ENCODE measurements around the gene TSSK6.

TSSK6 gene

GRCh38 chr19:19487950-19488874, 27.1 kb downstream of the TSSK6 start:
- TF ChIP-seq SP1 (IDR thresholded peaks at IDR 0.05): no peak
- TF ChIP-seq BHLHE40 (IDR thresholded peaks at IDR 0.05; ENCODE audit: borderline replicate concordance): no peak
- no peak for TF ChIP-seq ZNF384 (IDR thresholded peaks at IDR 0.05)
- no peak for TF ChIP-seq HDGF (IDR thresholded peaks at IDR 0.05; ENCODE audit: borderline replicate concordance)
- no peak for TF ChIP-seq SUZ12 (IDR thresholded peaks at IDR 0.05)
- TF ChIP-seq TARDBP (IDR thresholded peaks at IDR 0.05): no peak
- no peak for TF ChIP-seq ARNT (IDR thresholded peaks at IDR 0.05)
- no peak for TF ChIP-seq LEF1 (IDR thresholded peaks at IDR 0.05; ENCODE audit: borderline replicate concordance)
- no peak for TF ChIP-seq CTBP1 (IDR thresholded peaks at IDR 0.05; ENCODE audit: borderline replicate concordance)
- TF ChIP-seq NFRKB (IDR thresholded peaks at IDR 0.05): no peak
- TF ChIP-seq ELF4 (IDR thresholded peaks at IDR 0.05): no peak
- TF ChIP-seq FOXK2 (IDR thresholded peaks at IDR 0.05): no peak
- TF ChIP-seq FOXM1 (IDR thresholded peaks at IDR 0.05; ENCODE audit: borderline replicate concordance): no peak
- TF ChIP-seq PKNOX1 (IDR thresholded peaks at IDR 0.05): no peak
- TF ChIP-seq L3MBTL2 (conservative IDR thresholded peaks at IDR 0.05): no peak
- no peak for DNase-seq (ENCODE audit: extremely low spot score)
- POLR2A ChIA-PET: interaction anchor here (0.7 to 2.1 kb wide), 5 partner anchors 27 to 124 kb away, joined by 3 to 7 read pairs (median 5); partner anchors contain the start of gene GATAD2A

GRCh38 chr19:19487077-19487949, 28.0 kb downstream of the TSSK6 start:
- DNase-seq (ENCODE audit: extremely low spot score): no peak
- no peak for TF ChIP-seq ARNT (IDR thresholded peaks at IDR 0.05)
- no peak for TF ChIP-seq SP1 (IDR thresholded peaks at IDR 0.05)
- no peak for TF ChIP-seq FOXK2 (IDR thresholded peaks at IDR 0.05)
- TF ChIP-seq SUZ12 (IDR thresholded peaks at IDR 0.05): no peak
- TF ChIP-seq FOXA1 (IDR thresholded peaks at IDR 0.05): no peak
- TF ChIP-seq LEF1 (IDR thresholded peaks at IDR 0.05; ENCODE audit: borderline replicate concordance): no peak
- TF ChIP-seq HDGF (IDR thresholded peaks at IDR 0.05; ENCODE audit: borderline replicate concordance): no peak
- no peak for TF ChIP-seq FOXM1 (IDR thresholded peaks at IDR 0.05; ENCODE audit: borderline replicate concordance)
- TF ChIP-seq BHLHE40 (IDR thresholded peaks at IDR 0.05; ENCODE audit: borderline replicate concordance): no peak
- TF ChIP-seq ELF4 (IDR thresholded peaks at IDR 0.05): no peak
- no peak for TF ChIP-seq CTBP1 (IDR thresholded peaks at IDR 0.05; ENCODE audit: borderline replicate concordance)
- TF ChIP-seq PKNOX1 (IDR thresholded peaks at IDR 0.05): no peak
- TF ChIP-seq NFRKB (IDR thresholded peaks at IDR 0.05): no peak
- no peak for TF ChIP-seq TARDBP (IDR thresholded peaks at IDR 0.05)
- ChIA-PET CTCF (interaction anchor here (0.6 to 4.2 kb wide), 3 partner anchors 12 to 307 kb away, joined by 3 to 19 read pairs (median 7); no protein-coding TSS in a partner anchor), POLR2A (interaction anchor here (0.7 to 2.1 kb wide), 3 partner anchors 26 to 123 kb away, joined by 3 to 7 read pairs (median 6); partner anchors contain the start of gene GATAD2A)

More at GRCh38 chr19:19487950-19488874, 27.1 kb downstream of the TSSK6 start:
- CTCF ChIA-PET: interaction anchor here (0.6 to 4.2 kb wide), 5 partner anchors 13 to 307 kb away, joined by 3 to 19 read pairs (median 7); no protein-coding TSS in a partner anchor

- ChIA-PET CTCF (interaction anchor here (2.1 kb wide), 1 partner anchor 11 kb away, joined by 7 read pairs; no protein-coding TSS in a partner anchor), POLR2A (interaction anchor here (2.1 kb wide), 1 partner anchor 122 kb away, joined by 7 read pairs; no protein-coding TSS in a partner anchor)
- no peak for DNase-seq (ENCODE audit: extremely low spot score)
- TF ChIP-seq CTBP1 (IDR thresholded peaks at IDR 0.05; ENCODE audit: borderline replicate concordance) (no peak), SP1 (IDR thresholded peaks at IDR 0.05) (no peak), ZNF384 (IDR thresholded peaks at IDR 0.05) (no peak), FOXK2 (IDR thresholded peaks at IDR 0.05) (no peak), FOXA1 (IDR thresholded peaks at IDR 0.05) (no peak)
These were observed 28.8 kb downstream of the TSSK6 start for GRCh38 chr19:19486343-19487076.

GRCh38 chr19:19485998-19486290, 29.4 kb downstream of the TSSK6 start:
- TF ChIP-seq NFRKB (IDR thresholded peaks at IDR 0.05): no peak
- no peak for TF ChIP-seq CTBP1 (IDR thresholded peaks at IDR 0.05; ENCODE audit: borderline replicate concordance)
- TF ChIP-seq PKNOX1 (IDR thresholded peaks at IDR 0.05): no peak
- no peak for TF ChIP-seq FOXA1 (IDR thresholded peaks at IDR 0.05)
- TF ChIP-seq FOXK2 (IDR thresholded peaks at IDR 0.05): no peak
- no peak for TF ChIP-seq HDGF (IDR thresholded peaks at IDR 0.05; ENCODE audit: borderline replicate concordance)
- TF ChIP-seq ZNF384 (IDR thresholded peaks at IDR 0.05): no peak
- no peak for TF ChIP-seq BHLHE40 (IDR thresholded peaks at IDR 0.05; ENCODE audit: borderline replicate concordance)
- no peak for TF ChIP-seq SUZ12 (IDR thresholded peaks at IDR 0.05)
- TF ChIP-seq SP1 (IDR thresholded peaks at IDR 0.05): no peak
- no peak for TF ChIP-seq LEF1 (IDR thresholded peaks at IDR 0.05; ENCODE audit: borderline replicate concordance)
- no peak for TF ChIP-seq TARDBP (IDR thresholded peaks at IDR 0.05)
- no peak for TF ChIP-seq ELF4 (IDR thresholded peaks at IDR 0.05)
- ChIA-PET POLR2A (interaction anchor here (1.0 kb wide), 1 partner anchor 122 kb away, joined by 3 read pairs; no protein-coding TSS in a partner anchor), CTCF (interaction anchor here (0.5 kb wide), 1 partner anchor 44 kb away, joined by 4 read pairs; no protein-coding TSS in a partner anchor)
- no peak for DNase-seq (ENCODE audit: extremely low spot score)

Data from HEK293T (cell line).